ENCODE results near the gene KRTAP5-5. TPM values are rescaled to one million over a fixed set of nuclear protein-coding genes. Genes with fewer than 3 reads are reported as not detected.

KRTAP5-5 gene
- total and polyA plus RNA-seq, 2 donors (not counting 1 experiment from before 2014, with no cell fraction given), result not detected

GRCh38 chr11:1656670-1657069 lies 27.1 kb downstream of the KRTAP5-5 start:
- peaks cover 0 to 36% (median 4%) of the 10 kb centered on the region in 4 experiments for H3K27me3 ChIP-seq (replicated peaks in 1 of 4; ENCODE audit: control extremely low read depth in 1 of 4, control insufficient read depth in 3 of 4, insufficient read depth in 4 of 4, low read length in 3 of 4)
- Mint-ChIP-seq H3K4me3 (no peak overlapping the region), H3K9me3 (ENCODE audit: insufficient read depth) (no peaks in the 10 kb centered on the region), H3K4me1 (no peaks in the 10 kb centered on the region), H3K27ac (no peak overlapping the region), H3K27me3 (peaks cover 51% of the 10 kb centered on the region)
- 86% methylated on average over 6 of the region's 7 CpGs for WGBS (ENCODE audit: insufficient coverage)
- H3K79me2 ChIP-seq (ENCODE audit: control insufficient read depth, insufficient read depth, low read length), result no peaks in the 10 kb centered on the region
- no peak overlapping the region for H3K9ac ChIP-seq (ENCODE audit: low read length)
- ChIA-PET CTCF (interaction anchor here (4.5 kb wide), 1 partner anchor 176 kb away, joined by 72 read pairs; the partner anchor contains the start of gene SYT8), POLR2A (no interaction called here)
- H3K9me3 ChIP-seq (ENCODE audit: control extremely low read depth in 1 of 3, control insufficient read depth in 2 of 3, insufficient read depth in 1 of 3, low read length in 2 of 3), result no peaks in the 10 kb centered on the region
- ATAC-seq (ENCODE audit: low read depth) (no peak), DNase-seq (no peak)
- no peak overlapping the region for H3K4me3 ChIP-seq (ENCODE audit: control extremely low read depth in 1 of 5, extremely low read depth in 1 of 5, insufficient read depth in 1 of 5, low read depth in 2 of 5, low read length in 4 of 5)
- TF ChIP-seq CTCF (IDR thresholded peaks at IDR 0.05) (no peak), EZH2 (IDR thresholded peaks at IDR 0.05; ENCODE audit: borderline replicate concordance, insufficient read depth, low read depth, low read length, poor library complexity, severe bottlenecking) (no peak)
- no peak overlapping the region for H3K27ac ChIP-seq (ENCODE audit: low read length in 2 of 2)
- no peak overlapping the region for H2AFZ ChIP-seq (ENCODE audit: insufficient read depth, low read depth, low read length, poor library complexity, severe bottlenecking)
- no peaks in the 10 kb centered on the region for H3K36me3 ChIP-seq (replicated peaks in 1 of 2; ENCODE audit: control extremely low read depth in 1 of 2, control insufficient read depth in 1 of 2, extremely low read depth in 1 of 2, insufficient read depth in 2 of 2, low read length in 1 of 2)
- intact Hi-C loops (cut with micrococcal nuclease), result no loop called here
- no peak overlapping the region for H3K4me2 ChIP-seq (replicated peaks; ENCODE audit: low read depth, low read length, poor library complexity, severe bottlenecking)
- peaks cover 0 to 10% of the 10 kb centered on the region in 2 donors for H3K4me1 ChIP-seq (ENCODE audit: control insufficient read depth in 2 of 2, insufficient read depth in 2 of 2, low read length in 2 of 2)
- no peaks in the 10 kb centered on the region for H4K20me1 ChIP-seq (ENCODE audit: control insufficient read depth, insufficient read depth, low read length, poor library complexity, severe bottlenecking)

DNA sequence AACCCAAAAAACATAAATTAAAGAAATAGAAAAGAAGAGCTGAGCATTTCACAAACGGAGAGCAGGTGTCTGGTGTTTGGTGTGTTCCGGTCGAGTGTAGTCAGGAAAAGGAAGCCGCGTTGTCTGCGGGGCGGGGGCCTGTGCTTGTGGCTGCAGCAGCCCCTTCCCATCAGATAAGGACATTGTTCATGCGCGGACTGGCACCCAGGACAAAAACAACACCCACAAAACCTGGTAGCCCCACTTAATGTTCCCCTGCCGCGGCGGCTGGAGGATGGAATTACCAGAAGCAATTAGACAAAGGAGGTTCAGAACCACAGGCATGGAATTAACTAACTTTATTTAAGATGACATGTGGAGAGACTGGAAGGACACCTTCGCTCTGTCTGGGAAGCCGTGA lies 29.9 kb downstream of the KRTAP5-5 start:
- intact Hi-C loops (cut with micrococcal nuclease), result no loop called here
- peaks cover 41% of the 10 kb centered on the region for H3K27me3 Mint-ChIP-seq
- no peaks in the 10 kb centered on the region for H3K79me2 ChIP-seq (ENCODE audit: control insufficient read depth, insufficient read depth, low read length)
- H3K4me1 ChIP-seq (ENCODE audit: control insufficient read depth in 2 of 2, insufficient read depth in 2 of 2, low read length in 2 of 2), result peaks cover 0 to 4% of the 10 kb centered on the region in 2 donors
- no peak overlapping the region for H3K27ac Mint-ChIP-seq
- no peak overlapping the region for H3K27ac ChIP-seq (ENCODE audit: low read length in 2 of 2)
- no peaks in the 10 kb centered on the region for H3K36me3 ChIP-seq (replicated peaks in 1 of 2; ENCODE audit: control extremely low read depth in 1 of 2, control insufficient read depth in 1 of 2, extremely low read depth in 1 of 2, insufficient read depth in 2 of 2, low read length in 1 of 2)
- no peaks in the 10 kb centered on the region for H3K9me3 Mint-ChIP-seq (ENCODE audit: insufficient read depth)
- no peak for ATAC-seq (ENCODE audit: low read depth)
- ChIA-PET POLR2A (no interaction called here), CTCF (no interaction called here)
- H3K4me1 Mint-ChIP-seq, result no peaks in the 10 kb centered on the region
- H4K20me1 ChIP-seq (ENCODE audit: control insufficient read depth, insufficient read depth, low read length, poor library complexity, severe bottlenecking), result no peaks in the 10 kb centered on the region
- DNase-seq, result no peak
- 0% methylated on average over 3 of the region's 14 CpGs for WGBS (ENCODE audit: insufficient coverage)
- H3K9me3 ChIP-seq (ENCODE audit: control extremely low read depth in 1 of 3, control insufficient read depth in 2 of 3, insufficient read depth in 1 of 3, low read length in 2 of 3), result no peaks in the 10 kb centered on the region
- H3K4me3 ChIP-seq (ENCODE audit: control extremely low read depth in 1 of 5, extremely low read depth in 1 of 5, insufficient read depth in 1 of 5, low read depth in 2 of 5, low read length in 4 of 5), result no peak overlapping the region
- H3K4me3 Mint-ChIP-seq, result no peak overlapping the region
- TF ChIP-seq CTCF (IDR thresholded peaks at IDR 0.05), result no peak
- no peak for TF ChIP-seq EZH2 (IDR thresholded peaks at IDR 0.05; ENCODE audit: borderline replicate concordance, insufficient read depth, low read depth, low read length, poor library complexity, severe bottlenecking)
- peak overlapping the region; percentile 46 for H2AFZ ChIP-seq (ENCODE audit: insufficient read depth, low read depth, low read length, poor library complexity, severe bottlenecking)
- peaks cover 0 to 22% (median 0%) of the 10 kb centered on the region in 4 experiments for H3K27me3 ChIP-seq (replicated peaks in 1 of 4; ENCODE audit: control extremely low read depth in 1 of 4, control insufficient read depth in 3 of 4, insufficient read depth in 4 of 4, low read length in 3 of 4)
- no peak overlapping the region for H3K9ac ChIP-seq (ENCODE audit: low read length)
- H3K4me2 ChIP-seq (replicated peaks; ENCODE audit: low read depth, low read length, poor library complexity, severe bottlenecking), result peak overlapping the region; percentile 5

Measured in B cell (primary cell).